Transverse colon (tissue), 4 donors: ENCODE data around the gene SLX1B.
"Not testable (repeated sequence)": the region's sequence is repeated elsewhere in the genome, so short reads cannot be mapped to it uniquely, and the experiment has no call there.

ENCODE experiments used
- CTCF ChIP-seq, 5 experiments: fragments of 200-600 bp in 3 of 5; fragments of 450-650 bp in 2 of 5; sonication (generic) in 3 of 5; IDR thresholded peaks; 1 replicate in 2 of 5; 2 replicates in 3 of 5; pipeline ENCODE4 v1.5.1; 2016 to 2017; ENCODE audit warnings: antibody characterized with exemption in 5 of 5, inconsistent platforms in 3 of 5, mild to moderate bottlenecking in 2 of 5, moderate library complexity in 1 of 5
- POLR2A ChIP-seq: fragments of 450-650 bp; IDR thresholded peaks from one replicate; pipeline ENCODE4 v1.6.1; 2016; ENCODE audit warnings: antibody characterized with exemption, mild to moderate bottlenecking, moderate library complexity
- POLR2AphosphoS5 ChIP-seq, 3 donors: sonication (generic); formaldehyde crosslinking; IDR thresholded peaks; one replicate each; pipeline ENCODE4 v1.6.1; 2016; ENCODE audit warnings: antibody characterized with exemption in 3 of 3

- not testable (repeated sequence) for TF ChIP-seq CTCF (IDR thresholded peaks at IDR 0.05); POLR2AphosphoS5 (IDR thresholded peaks at IDR 0.05); POLR2A
Measured at GRCh38 chr16:29454269-29454668, at the start of gene SLX1B, which contains the start of gene BOLA2.
